H9 (cell line): ENCODE data around the gene GPHA2. TPM values are rescaled to one million over a fixed set of nuclear protein-coding genes. Genes with fewer than 3 reads are reported as not detected.

Experiments used
- DNase-seq: peaks from one replicate; pipeline ENCODE4 v3.0.0-alpha.2; 2017
- H2AFZ ChIP-seq: one replicate; pipeline ENCODE4 v1.6.1; 2013; ENCODE audit warnings: mild to moderate bottlenecking, low read length, control low read depth, moderate library complexity
- H2AK5ac ChIP-seq: 2 replicates; pipeline ENCODE4 v1.6.1; 2013; ENCODE audit warnings: low read length, control low read depth, mixed read lengths; ENCODE audit not compliant: insufficient read length
- H2BK120ac ChIP-seq: one replicate; pipeline ENCODE4 v1.6.1; 2013; ENCODE audit warnings: low read depth, mild to moderate bottlenecking, low read length, control low read depth, inconsistent platforms; ENCODE audit not compliant: poor library complexity, severe bottlenecking
- H2BK12ac ChIP-seq: 2 replicates; pipeline ENCODE4 v1.6.1; 2013; ENCODE audit warnings: low read length, control low read depth, mixed read lengths, low read depth; ENCODE audit not compliant: insufficient read length
- H2BK15ac ChIP-seq: 2 replicates; pipeline ENCODE4 v1.6.1; 2013; ENCODE audit warnings: low read depth, low read length, control low read depth
- H2BK20ac ChIP-seq: one replicate; pipeline ENCODE4 v1.6.1; 2013; ENCODE audit warnings: low read depth, mild to moderate bottlenecking, low read length, control low read depth, inconsistent platforms; ENCODE audit not compliant: poor library complexity, severe bottlenecking
- H2BK5ac ChIP-seq: 2 replicates; pipeline ENCODE4 v1.6.1; 2013; ENCODE audit warnings: low read length, control low read depth, mixed read lengths; ENCODE audit not compliant: insufficient read length
- H3K14ac ChIP-seq: 2 replicates; pipeline ENCODE4 v1.6.1; 2013; ENCODE audit warnings: low read length, control low read depth; ENCODE audit not compliant: insufficient read depth
- H3K18ac ChIP-seq: 2 replicates; pipeline ENCODE4 v1.6.1; 2013; ENCODE audit warnings: low read depth, mild to moderate bottlenecking, mixed read lengths, low read length, control low read depth; ENCODE audit not compliant: insufficient read length
- H3K23ac ChIP-seq: 2 replicates; pipeline ENCODE4 v1.6.1; 2013; ENCODE audit warnings: low read length, control low read depth, mixed read lengths, low read depth; ENCODE audit not compliant: insufficient read length
- H3K23me2 ChIP-seq: 2 replicates; pipeline ENCODE4 v1.6.1; 2013; ENCODE audit warnings: low read depth, mild to moderate bottlenecking, mixed read lengths, low read length, control low read depth; ENCODE audit not compliant: insufficient read length, poor library complexity, severe bottlenecking
- H3K27ac ChIP-seq: 2 replicates; pipeline ENCODE4 v1.5.1; 2013; ENCODE audit warnings: low read length, control low read depth, mixed read lengths, low read depth; ENCODE audit not compliant: insufficient read length
- H3K27me3 ChIP-seq: 2 replicates; pipeline ENCODE4 v1.6.1; 2013; ENCODE audit warnings: low read length, control low read depth, inconsistent platforms; ENCODE audit not compliant: insufficient read depth
- H3K4ac ChIP-seq: 2 replicates; pipeline ENCODE4 v1.6.1; 2013; ENCODE audit warnings: low read depth, mild to moderate bottlenecking, control low read depth, inconsistent platforms, low read length, moderate library complexity
- H3K4me1 ChIP-seq: 2 replicates; pipeline ENCODE4 v1.6.1; 2013; ENCODE audit warnings: low read length, control low read depth, inconsistent platforms; ENCODE audit not compliant: insufficient read depth
- H3K4me2 ChIP-seq: 2 replicates; pipeline ENCODE4 v1.6.1; 2013; ENCODE audit warnings: low read length, control low read depth, mixed read lengths; ENCODE audit not compliant: insufficient read length, insufficient read depth
- H3K56ac ChIP-seq: 2 replicates; pipeline ENCODE4 v1.6.1; 2013; ENCODE audit warnings: low read depth, mild to moderate bottlenecking, mixed read lengths, low read length, control low read depth; ENCODE audit not compliant: insufficient read length
- H3K79me1 ChIP-seq: 2 replicates; pipeline ENCODE4 v1.6.1; 2013; ENCODE audit warnings: low read depth, mild to moderate bottlenecking, moderate library complexity, low read length, control low read depth, inconsistent platforms; ENCODE audit not compliant: insufficient read depth, poor library complexity, severe bottlenecking
- H3K79me2 ChIP-seq: 2 replicates; pipeline ENCODE4 v1.6.1; 2013; ENCODE audit warnings: low read length, control low read depth, inconsistent platforms; ENCODE audit not compliant: insufficient read depth
- H3K9ac ChIP-seq: 2 replicates; pipeline ENCODE4 v1.6.1; 2013; ENCODE audit warnings: low read length, control low read depth, mixed read lengths; ENCODE audit not compliant: insufficient read length; ENCODE audit errors: extremely low read depth
- H3K9me3 ChIP-seq: one replicate; pipeline ENCODE4 v1.6.1; 2013; ENCODE audit warnings: low read depth, low read length, inconsistent platforms; ENCODE audit not compliant: control insufficient read depth
- H3T11ph ChIP-seq: one replicate; pipeline ENCODE4 v1.6.1; 2013; ENCODE audit warnings: mild to moderate bottlenecking, low read length, control low read depth, inconsistent platforms
- H4K20me1 ChIP-seq: one replicate; pipeline ENCODE4 v1.6.1; 2013; ENCODE audit not compliant: control insufficient read depth, insufficient read length, insufficient read depth
- H4K5ac ChIP-seq: 2 replicates; pipeline ENCODE4 v1.6.1; 2013; ENCODE audit warnings: low read depth, mild to moderate bottlenecking, mixed read lengths, low read length, control low read depth; ENCODE audit not compliant: insufficient read length
- H4K8ac ChIP-seq: replicated peaks from 2 replicates; pipeline ENCODE4 v1.6.1; 2013; ENCODE audit warnings: low read length, control low read depth, mixed read lengths, low read depth; ENCODE audit not compliant: insufficient read length
- H4K91ac ChIP-seq: 2 replicates; pipeline ENCODE4 v1.6.1; 2013; ENCODE audit warnings: low read depth, mild to moderate bottlenecking, moderate library complexity, mixed read lengths, low read length, control low read depth; ENCODE audit not compliant: insufficient read length
- H3K27ac Mint-ChIP-seq, 3 experiments: 2 replicates in 2 of 3; 3 replicates in 1 of 3; pipeline ENCODE4 v1.8.0; 2020 to 2021; ENCODE audit warnings: mixed read lengths in 3 of 3, mild to moderate bottlenecking in 1 of 3, moderate library complexity in 1 of 3
- H3K27me3 Mint-ChIP-seq: 2 replicates; pipeline ENCODE4 v1.8.0; 2021; ENCODE audit warnings: low read depth, mild to moderate bottlenecking, moderate library complexity, mixed read lengths
- H3K36me3 Mint-ChIP-seq, 3 experiments: 2 replicates in 2 of 3; 3 replicates in 1 of 3; pipeline ENCODE4 v1.8.0; 2020 to 2021; ENCODE audit warnings: low read depth in 3 of 3, mixed read lengths in 3 of 3; ENCODE audit not compliant: insufficient read depth in 1 of 3
- H3K4me1 Mint-ChIP-seq, 2 experiments: 2 replicates each; pipeline ENCODE4 v1.8.0; 2020; ENCODE audit warnings: mixed read lengths in 2 of 2
- H3K4me3 Mint-ChIP-seq, 2 experiments: 2 replicates in 1 of 2; 3 replicates in 1 of 2; pipeline ENCODE4 v1.8.0; 2020 to 2021; ENCODE audit warnings: mild to moderate bottlenecking in 2 of 2, mixed read lengths in 2 of 2, moderate library complexity in 1 of 2
- H3K9me3 Mint-ChIP-seq, 2 experiments: 2 replicates in 1 of 2; 3 replicates in 1 of 2; pipeline ENCODE4 v1.8.0; 2020; ENCODE audit warnings: mild to moderate bottlenecking in 2 of 2, mixed read lengths in 2 of 2, moderate library complexity in 1 of 2
- CTCF ChIP-seq: fragments of 200-600 bp; sonication (generic); conservative IDR thresholded peaks from 3 replicates; pipeline ENCODE4 v1.8.0; 2021; ENCODE audit warnings: antibody characterized with exemption, mild to moderate bottlenecking
- WGBS: extraction: QIAGEN DNeasy Blood & Tissue Kit; methylation state at CpG from one replicate; pipeline ENCODE4 v1.1.7; 2013; ENCODE audit warnings: missing lambda C conversion rate, low lambda C conversion rate, mixed read lengths; ENCODE audit not compliant: insufficient read length; ENCODE audit errors: extremely low coverage; 5-methylcytosine and 5-hydroxymethylcytosine counted together
- total RNA-seq: library from RNA; stranded (reverse); gene quantifications from 2 replicates; pipeline ENCODE4 v1.2.1, GENCODE V29; 2021

The GPHA2 gene
- total RNA-seq, 1 experiment from 2014 or later: 2.1 TPM

DNA sequence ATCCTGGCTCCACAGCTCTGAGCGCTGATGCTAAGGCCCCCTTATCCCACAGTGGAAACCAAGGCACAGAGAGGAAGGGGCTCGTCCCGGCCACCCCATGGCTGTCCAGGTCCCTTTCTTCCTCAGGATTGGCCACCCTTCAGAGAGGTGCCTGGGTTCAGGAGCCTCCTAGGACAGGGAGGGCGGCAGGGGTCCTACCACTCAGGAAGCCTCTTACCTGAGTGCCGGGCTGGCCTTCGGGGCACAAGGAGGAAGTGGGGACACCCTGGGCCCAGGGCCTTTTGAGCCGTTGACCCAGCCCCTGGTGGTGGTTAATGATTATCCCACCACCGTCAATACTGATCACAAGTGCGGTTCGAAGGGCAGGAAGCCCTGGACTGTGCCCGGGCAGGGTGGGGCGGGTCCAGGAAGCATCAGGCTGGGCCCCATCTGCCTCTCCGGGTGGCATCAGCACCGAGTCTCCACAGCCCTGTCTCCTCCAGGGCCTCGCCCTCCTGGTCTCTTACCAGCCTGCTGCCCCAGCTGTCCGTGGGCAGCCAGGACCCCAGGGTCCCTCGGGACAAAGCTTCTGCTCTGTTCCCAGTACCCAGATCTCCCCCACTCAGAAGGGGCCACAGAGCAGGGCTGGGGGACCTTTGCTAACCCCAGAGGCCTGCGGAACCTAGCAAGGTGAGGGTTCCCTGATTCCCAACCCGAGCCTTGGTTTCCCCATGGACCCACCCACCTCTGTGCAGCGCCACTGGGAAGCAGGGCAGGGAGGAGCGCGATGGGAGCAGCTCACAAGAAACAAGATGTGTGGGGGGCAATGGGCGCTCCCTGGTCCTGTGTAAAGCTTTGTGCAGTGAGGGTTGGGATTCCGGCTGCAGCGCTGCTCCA lies 42.3 kb downstream of the GPHA2 start:
- Mint-ChIP-seq H3K9me3 (no peaks in the 10 kb centered on the region; a peak in 1 of 5 replicates), H3K4me3 (no peak overlapping the region), H3K36me3 (peaks cover 0 to 10% (median 4%) of the 10 kb centered on the region in 3 experiments; a peak in 4 of 7 replicates), H3K27ac (no peak overlapping the region), H3K27me3 (no peaks in the 10 kb centered on the region), H3K4me1 (peaks cover 2 to 16% of the 10 kb centered on the region in 2 experiments; a peak in 3 of 4 replicates)
- Histone ChIP-seq H2BK12ac (no peak overlapping the region), H3K27ac (no peak overlapping the region), H3K23me2 (no peaks in the 10 kb centered on the region), H3K9ac (no peak overlapping the region), H2BK15ac (no peak overlapping the region), H3K56ac (no peak overlapping the region), H3K79me1 (no peaks in the 10 kb centered on the region), H4K20me1 (peaks cover 4% of the 10 kb centered on the region), H3K14ac (no peak overlapping the region; the same call in 1 of the 2 replicates), H4K8ac (no peak overlapping the region), H3K79me2 (no peaks in the 10 kb centered on the region), H2BK20ac (no peak overlapping the region), H2AK5ac (no peak overlapping the region), H4K5ac (no peak overlapping the region), H3K18ac (no peak overlapping the region), H3K27me3 (no peaks in the 10 kb centered on the region), H4K91ac (no peak overlapping the region), H2AFZ (no peak overlapping the region), H3K23ac (no peak overlapping the region), H3K9me3 (no peaks in the 10 kb centered on the region), H3T11ph (no peak overlapping the region), H2BK120ac (no peak overlapping the region), H2BK5ac (no peak overlapping the region), H3K4ac (no peak overlapping the region), H3K4me2 (no peak overlapping the region), H3K4me1 (no peaks in the 10 kb centered on the region)
- no peak for TF ChIP-seq CTCF
- no peak for DNase-seq
- WGBS: no CpG with 5 or more reads among the region's 25 CpGs
